Measurements from ENCODE around the gene RNF14. TPM values are rescaled to one million over a fixed set of nuclear protein-coding genes. Genes with fewer than 3 reads are reported as not detected.

The RNF14 gene
- polyA plus RNA-seq, 1 of the 3 experiments (the other 2 are of a cell fraction): 24.5 TPM

DNA sequence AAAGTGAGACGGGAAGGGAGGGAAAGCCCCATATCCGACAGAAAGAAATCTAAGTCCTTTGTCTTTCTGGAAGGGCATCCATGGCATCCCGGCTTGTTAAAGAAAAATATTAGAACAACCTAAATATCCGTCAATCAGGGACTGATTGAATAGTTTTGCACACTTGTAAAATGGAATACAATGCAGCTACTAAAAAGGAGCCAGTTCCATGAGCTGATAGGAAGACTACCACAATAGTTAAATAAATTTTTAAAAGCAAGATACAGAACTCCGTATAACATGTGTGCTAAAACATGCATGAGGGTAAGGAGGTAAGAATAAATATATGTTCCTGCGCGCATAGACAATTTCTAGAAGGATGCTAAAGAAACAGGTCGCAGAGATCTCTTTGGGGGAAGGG is 56.7 kb downstream of the RNF14 start:
- Histone ChIP-seq H3K9me2 (no peaks in the 10 kb centered on the region), H4K20me1 (ENCODE audit: insufficient read depth) (no peaks in the 10 kb centered on the region), H3K79me2 (ENCODE audit: insufficient read depth) (no peaks in the 10 kb centered on the region), H3K9me3 (no peaks in the 10 kb centered on the region), H3F3A (replicated peaks; ENCODE audit: insufficient read depth) (peaks cover 3% of the 10 kb centered on the region), H3K9ac (peak overlapping the region; percentile 60; the same call in 1 of the 2 replicates), H3K4me2 (peak overlapping the region; percentile 64), H2AFZ (ENCODE audit: low read depth) (peak overlapping the region; percentile 96), H3K27ac (ENCODE audit: low read depth in 2 of 2, low read length in 1 of 2) (peak overlapping the region in 1 of 2 experiments; percentile 98; a peak in 2 of 4 replicates), H3K4me1 (ENCODE audit: control insufficient read depth in 1 of 2, insufficient read depth in 2 of 2, low read depth in 1 of 2, low read length in 1 of 2) (peaks cover 3 to 7% of the 10 kb centered on the region in 2 experiments; a peak in 3 of 4 replicates), H3K27me3 (ENCODE audit: insufficient read depth) (no peaks in the 10 kb centered on the region), H3K4me3 (ENCODE audit: low read depth in 2 of 2, low read length in 1 of 2) (peak overlapping the region; percentile 47 to 56), H3K36me3 (replicated peaks in 1 of 2; ENCODE audit: control insufficient read depth in 1 of 2, insufficient read depth in 2 of 2, low read length in 1 of 2) (no peaks in the 10 kb centered on the region)
- no peak for DNase-seq
- CTCF ChIA-PET: interaction anchor here (1.3 to 3.8 kb wide), 5 partner anchors 11 to 524 kb away, joined by 3 to 38 read pairs (median 4); partner anchors contain the start of genes GNPDA1 and RNF14
- no peak for TF ChIP-seq MXI1 (IDR thresholded peaks at IDR 0.05; ENCODE audit: low read depth, low read length)
- no peak for TF ChIP-seq GABPA (IDR thresholded peaks at IDR 0.05; ENCODE audit: low read depth)
- no peak for TF ChIP-seq FOSL2 (IDR thresholded peaks at IDR 0.05; ENCODE audit: borderline replicate concordance, low read depth)
- no peak for TF ChIP-seq SIN3A (IDR thresholded peaks at IDR 0.05; ENCODE audit: borderline replicate concordance, low read depth, low read length)
- TF ChIP-seq, protein P1, sequence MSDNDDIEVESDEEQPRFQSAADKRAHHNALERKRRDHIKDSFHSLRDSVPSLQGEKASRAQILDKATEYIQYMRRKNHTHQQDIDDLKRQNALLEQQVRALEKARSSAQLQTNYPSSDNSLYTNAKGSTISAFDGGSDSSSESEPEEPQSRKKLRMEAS (IDR thresholded peaks at IDR 0.05; ENCODE audit: low read depth): no peak
- no peak for TF ChIP-seq MEF2A (IDR thresholded peaks at IDR 0.05; ENCODE audit: borderline replicate concordance, low read depth)
- no peak for TF ChIP-seq TEAD4 (IDR thresholded peaks at IDR 0.05; ENCODE audit: borderline replicate concordance, insufficient read depth)
- TF ChIP-seq TAF1 (IDR thresholded peaks at IDR 0.05; ENCODE audit: borderline replicate concordance, low read depth, low read length): no peak
- TF ChIP-seq, protein P2, sequence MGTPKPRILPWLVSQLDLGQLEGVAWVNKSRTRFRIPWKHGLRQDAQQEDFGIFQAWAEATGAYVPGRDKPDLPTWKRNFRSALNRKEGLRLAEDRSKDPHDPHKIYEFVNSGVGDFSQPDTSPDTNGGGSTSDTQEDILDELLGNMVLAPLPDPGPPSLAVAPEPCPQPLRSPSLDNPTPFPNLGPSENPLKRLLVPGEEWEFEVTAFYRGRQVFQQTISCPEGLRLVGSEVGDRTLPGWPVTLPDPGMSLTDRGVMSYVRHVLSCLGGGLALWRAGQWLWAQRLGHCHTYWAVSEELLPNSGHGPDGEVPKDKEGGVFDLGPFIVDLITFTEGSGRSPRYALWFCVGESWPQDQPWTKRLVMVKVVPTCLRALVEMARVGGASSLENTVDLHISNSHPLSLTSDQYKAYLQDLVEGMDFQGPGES (IDR thresholded peaks at IDR 0.05; ENCODE audit: low read depth, low read length): no peak
- TF ChIP-seq, protein P3, sequence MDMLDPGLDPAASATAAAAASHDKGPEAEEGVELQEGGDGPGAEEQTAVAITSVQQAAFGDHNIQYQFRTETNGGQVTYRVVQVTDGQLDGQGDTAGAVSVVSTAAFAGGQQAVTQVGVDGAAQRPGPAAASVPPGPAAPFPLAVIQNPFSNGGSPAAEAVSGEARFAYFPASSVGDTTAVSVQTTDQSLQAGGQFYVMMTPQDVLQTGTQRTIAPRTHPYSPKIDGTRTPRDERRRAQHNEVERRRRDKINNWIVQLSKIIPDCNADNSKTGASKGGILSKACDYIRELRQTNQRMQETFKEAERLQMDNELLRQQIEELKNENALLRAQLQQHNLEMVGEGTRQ (IDR thresholded peaks at IDR 0.05; ENCODE audit: borderline replicate concordance, low read depth, low read length): no peak
- 86% methylated on average over 7 of the region's 8 CpGs for WGBS (ENCODE audit: low lambda C conversion rate)
- POLR2A ChIA-PET: interaction anchor here (0.7 to 1.8 kb wide), 2 partner anchors 9 to 13 kb away, joined by 3 to 6 read pairs; partner anchors contain the start of gene GNPDA1

DNA sequence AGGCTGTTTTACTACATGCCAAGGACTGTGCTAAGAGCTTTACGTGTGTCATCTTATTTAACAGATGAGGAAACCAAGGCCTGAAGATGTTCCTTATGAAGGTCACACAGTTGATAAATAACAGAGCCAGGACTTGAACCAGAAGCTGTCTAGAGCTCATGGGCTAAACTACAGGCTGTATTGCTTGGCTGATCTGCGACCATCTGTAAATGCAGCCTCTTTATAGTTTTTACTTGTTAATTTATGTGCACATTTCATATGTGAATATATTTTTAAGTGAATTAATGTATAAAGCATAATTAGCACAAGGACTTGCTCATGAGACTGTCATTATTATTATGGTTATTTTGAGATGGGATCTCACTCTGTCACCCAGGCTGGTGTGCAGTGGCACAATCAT is 63.2 kb downstream of the RNF14 start:
- WGBS (ENCODE audit: low lambda C conversion rate): 83% methylated on average over 2 of the region's 2 CpGs
- Histone ChIP-seq H3K9me3 (no peaks in the 10 kb centered on the region), H3K4me2 (no peak overlapping the region), H3K79me2 (ENCODE audit: insufficient read depth) (no peaks in the 10 kb centered on the region), H3K27ac (ENCODE audit: low read depth in 2 of 2, low read length in 1 of 2) (no peak overlapping the region), H3K27me3 (ENCODE audit: insufficient read depth) (no peaks in the 10 kb centered on the region), H3K36me3 (replicated peaks in 1 of 2; ENCODE audit: control insufficient read depth in 1 of 2, insufficient read depth in 2 of 2, low read length in 1 of 2) (no peaks in the 10 kb centered on the region), H2AFZ (ENCODE audit: low read depth) (no peak overlapping the region), H3F3A (replicated peaks; ENCODE audit: insufficient read depth) (no peaks in the 10 kb centered on the region), H3K4me3 (ENCODE audit: low read depth in 2 of 2, low read length in 1 of 2) (no peak overlapping the region), H3K4me1 (ENCODE audit: control insufficient read depth in 1 of 2, insufficient read depth in 2 of 2, low read depth in 1 of 2, low read length in 1 of 2) (peaks cover 0 to 2% of the 10 kb centered on the region in 2 experiments; a peak in 1 of 4 replicates), H3K9ac (no peak overlapping the region), H4K20me1 (ENCODE audit: insufficient read depth) (no peaks in the 10 kb centered on the region), H3K9me2 (no peaks in the 10 kb centered on the region)
- no peak for DNase-seq
- no peak for TF ChIP-seq TCF12 (IDR thresholded peaks at IDR 0.05)
- TF ChIP-seq, protein P3 (IDR thresholded peaks at IDR 0.05; ENCODE audit: borderline replicate concordance, low read depth, low read length): no peak
- TF ChIP-seq RAD21 (IDR thresholded peaks at IDR 0.05; ENCODE audit: low read length): no peak
- TF ChIP-seq EZH2phosphoT487 (IDR thresholded peaks at IDR 0.05; ENCODE audit: borderline replicate concordance, low read depth): no peak
- TF ChIP-seq POLR2AphosphoS5 (IDR thresholded peaks at IDR 0.05; ENCODE audit: low read depth, low read length): no peak
- TF ChIP-seq NRF1 (IDR thresholded peaks at IDR 0.05; ENCODE audit: low read depth, low read length): no peak
- ChIA-PET CTCF (interaction anchor here (0.6 to 1.5 kb wide), 2 partner anchors 22 to 113 kb away, joined by 3 to 4 read pairs; no protein-coding TSS in a partner anchor), POLR2A (no interaction called here)

Data from SK-N-SH (cell line).